Measurements from ENCODE around the gene DIP2A. TPM values are rescaled to one million over a fixed set of nuclear protein-coding genes. Genes with fewer than 3 reads are reported as not detected.

The DIP2A gene
- total and polyA plus RNA-seq, 9 donors = 20.5 to 40.3 (median 32.0) TPM

GRCh38 chr21:46416551-46416950, 42.1 kb upstream of the DIP2A start:
- no peak overlapping the region for H3K4me3 ChIP-seq
- no peaks in the 10 kb centered on the region for H3K36me3 ChIP-seq
- no peaks in the 10 kb centered on the region for H3K9me3 ChIP-seq
- TF ChIP-seq, protein P1, sequence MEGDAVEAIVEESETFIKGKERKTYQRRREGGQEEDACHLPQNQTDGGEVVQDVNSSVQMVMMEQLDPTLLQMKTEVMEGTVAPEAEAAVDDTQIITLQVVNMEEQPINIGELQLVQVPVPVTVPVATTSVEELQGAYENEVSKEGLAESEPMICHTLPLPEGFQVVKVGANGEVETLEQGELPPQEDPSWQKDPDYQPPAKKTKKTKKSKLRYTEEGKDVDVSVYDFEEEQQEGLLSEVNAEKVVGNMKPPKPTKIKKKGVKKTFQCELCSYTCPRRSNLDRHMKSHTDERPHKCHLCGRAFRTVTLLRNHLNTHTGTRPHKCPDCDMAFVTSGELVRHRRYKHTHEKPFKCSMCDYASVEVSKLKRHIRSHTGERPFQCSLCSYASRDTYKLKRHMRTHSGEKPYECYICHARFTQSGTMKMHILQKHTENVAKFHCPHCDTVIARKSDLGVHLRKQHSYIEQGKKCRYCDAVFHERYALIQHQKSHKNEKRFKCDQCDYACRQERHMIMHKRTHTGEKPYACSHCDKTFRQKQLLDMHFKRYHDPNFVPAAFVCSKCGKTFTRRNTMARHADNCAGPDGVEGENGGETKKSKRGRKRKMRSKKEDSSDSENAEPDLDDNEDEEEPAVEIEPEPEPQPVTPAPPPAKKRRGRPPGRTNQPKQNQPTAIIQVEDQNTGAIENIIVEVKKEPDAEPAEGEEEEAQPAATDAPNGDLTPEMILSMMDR (IDR thresholded peaks at IDR 0.05) = no peak
- TF ChIP-seq POLR2A (IDR thresholded peaks at IDR 0.05) (no peak), EP300 (IDR thresholded peaks at IDR 0.05) (no peak)
- H3K4me1 ChIP-seq (ENCODE audit: insufficient read depth) = no peaks in the 10 kb centered on the region
- DNase-seq = no peak
- 89 to 94% (median 92%) methylated on average over 20 of the region's 20 CpGs for WGBS, 3 donors
- no peak overlapping the region for H3K27ac ChIP-seq
- intact Hi-C loops (cut with DNase I) = loop anchor here in 1 of 4 donors (10.0 kb wide), 1 partner anchor 62 kb away; no protein-coding TSS in a partner anchor
- H3K27me3 ChIP-seq = no peaks in the 10 kb centered on the region

DNA sequence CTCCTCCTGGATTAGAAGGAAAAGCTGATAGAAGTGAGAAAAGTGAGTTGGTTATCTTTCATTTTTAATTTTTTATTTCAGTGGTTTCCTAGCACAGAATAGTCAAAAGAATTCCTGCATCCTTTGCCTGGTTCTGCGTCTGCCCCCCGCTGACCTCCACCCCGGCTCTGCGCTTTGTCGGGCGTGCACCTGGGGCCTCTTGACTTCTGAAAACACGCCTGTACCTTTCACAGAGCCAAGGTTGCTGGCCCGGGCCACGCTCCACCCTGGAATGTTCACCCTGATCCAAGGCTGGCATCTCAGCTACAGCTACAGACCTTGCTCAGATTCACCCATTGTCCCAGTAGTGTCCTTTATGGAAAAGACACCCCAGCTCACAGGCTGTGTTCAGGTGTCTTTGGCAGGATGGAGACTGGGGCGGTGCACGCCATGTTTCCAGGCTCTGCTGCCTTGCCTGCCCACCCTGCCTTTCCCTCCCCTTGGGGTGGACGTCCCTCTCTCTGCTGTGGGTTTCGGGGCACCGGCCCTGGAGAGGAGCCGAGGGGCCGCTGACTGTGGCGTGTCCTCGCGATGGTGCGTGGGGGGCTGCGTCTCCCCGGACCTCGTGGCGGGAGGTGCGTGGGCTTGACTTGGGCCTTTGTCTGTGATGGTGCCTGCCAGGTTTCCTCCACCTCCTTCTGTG, 40.3 kb upstream of the DIP2A start:
- intact Hi-C loops (cut with DNase I) = loop anchor here in 1 of 4 donors (10.0 kb wide), 1 partner anchor 64 kb away; no protein-coding TSS in a partner anchor
- DNase-seq = no peak
- no peak for TF ChIP-seq POLR2A (IDR thresholded peaks at IDR 0.05)
- TF ChIP-seq, protein P1 (IDR thresholded peaks at IDR 0.05) = no peak
- no peak for TF ChIP-seq EP300 (IDR thresholded peaks at IDR 0.05)
- no peak overlapping the region for H3K27ac ChIP-seq
- H3K4me1 ChIP-seq (ENCODE audit: insufficient read depth) = no peaks in the 10 kb centered on the region
- H3K9me3 ChIP-seq = no peaks in the 10 kb centered on the region
- no peak overlapping the region for H3K4me3 ChIP-seq
- 87 to 90% (median 89%) methylated on average over 21 to 25 of the region's 25 CpGs for WGBS, 3 donors
- H3K36me3 ChIP-seq = no peaks in the 10 kb centered on the region
- H3K27me3 ChIP-seq = no peaks in the 10 kb centered on the region

DNA sequence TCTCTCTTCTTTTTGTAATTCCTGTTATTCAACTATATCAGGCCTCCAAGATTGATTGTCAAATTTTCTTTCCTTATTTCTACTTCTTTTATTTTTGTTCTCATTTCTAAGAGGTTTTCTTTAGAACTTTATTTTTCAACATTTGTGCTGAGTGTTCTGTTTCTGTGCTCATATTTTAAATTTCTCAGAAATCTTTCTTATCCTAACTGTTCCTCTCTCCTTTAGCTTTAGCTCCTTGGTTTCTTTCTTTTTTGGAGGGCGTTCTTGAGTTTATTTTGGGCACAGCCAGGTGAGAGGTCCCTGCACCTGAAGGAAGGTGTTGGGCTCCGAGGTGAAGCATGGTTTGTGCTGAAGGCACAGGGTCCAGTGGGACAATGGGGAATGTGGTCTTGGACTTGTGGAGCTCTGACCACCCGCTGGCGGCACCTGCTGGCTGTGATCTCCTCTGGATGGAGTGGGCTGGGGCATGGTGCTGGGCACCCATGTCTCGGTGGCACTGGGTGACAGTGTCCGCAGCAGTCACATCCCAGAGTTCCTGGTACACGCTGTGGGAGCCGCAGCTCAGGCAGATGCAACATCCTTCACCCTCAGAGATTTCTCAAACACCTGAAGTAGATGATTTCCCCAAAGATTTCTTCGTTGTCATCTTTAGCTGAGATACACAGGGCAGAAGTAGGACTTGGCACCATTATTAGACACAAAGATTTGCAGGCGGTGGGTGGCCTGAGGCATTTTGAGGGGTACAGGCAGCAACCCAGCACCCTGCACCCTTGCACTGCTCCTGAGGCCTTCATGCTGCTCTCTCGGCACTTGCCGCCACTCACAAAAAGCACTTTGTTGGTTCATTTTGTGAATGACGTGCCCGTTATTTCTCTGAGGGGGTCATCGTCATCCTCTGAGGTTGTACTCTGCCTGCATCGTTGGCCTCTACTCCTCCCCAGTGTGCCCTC, 38.2 kb upstream of the DIP2A start:
- intact Hi-C loops (cut with DNase I) = no loop called here
- Histone ChIP-seq H3K36me3 (no peaks in the 10 kb centered on the region), H3K9me3 (no peaks in the 10 kb centered on the region), H3K4me3 (no peak overlapping the region), H3K4me1 (ENCODE audit: insufficient read depth) (no peaks in the 10 kb centered on the region), H3K27me3 (no peaks in the 10 kb centered on the region), H3K27ac (no peak overlapping the region)
- TF ChIP-seq POLR2A (IDR thresholded peaks at IDR 0.05) (no peak), EP300 (IDR thresholded peaks at IDR 0.05) (no peak)
- TF ChIP-seq, protein P1 (IDR thresholded peaks at IDR 0.05) = no peak
- DNase-seq = no peak
- WGBS, 3 donors = 88 to 93% (median 93%) methylated on average over 16 of the region's 16 CpGs

DNA sequence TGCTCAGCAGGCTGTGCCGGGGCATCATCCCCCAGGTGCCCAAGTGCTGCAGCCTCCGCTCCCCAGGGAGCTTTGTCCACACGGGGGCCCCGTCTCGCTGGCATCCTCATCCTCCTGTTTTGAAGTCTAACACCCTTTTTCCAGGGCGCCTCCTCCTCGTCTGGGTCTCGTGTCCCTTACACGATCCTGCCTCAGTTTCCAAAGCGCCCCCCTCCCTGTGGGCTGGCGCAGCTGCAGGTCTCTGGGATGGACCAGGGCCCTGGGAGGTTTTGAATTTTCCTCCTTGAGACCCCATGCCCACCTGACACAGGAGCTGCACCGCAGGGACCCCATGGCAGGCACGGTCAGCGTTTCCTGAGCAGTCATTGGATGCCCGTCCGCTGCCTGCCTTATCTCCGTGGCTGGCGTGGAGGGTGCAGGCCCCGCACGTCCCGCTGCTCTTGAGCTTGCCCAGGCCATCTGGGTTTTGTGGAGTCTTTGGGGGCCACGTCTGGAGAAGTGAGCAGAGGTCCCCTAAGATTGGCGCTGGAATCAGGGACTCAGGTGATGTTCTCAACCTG, 37.4 kb upstream of the DIP2A start:
- TF ChIP-seq POLR2A (IDR thresholded peaks at IDR 0.05) (no peak), EP300 (IDR thresholded peaks at IDR 0.05) (no peak)
- TF ChIP-seq, protein P1 (IDR thresholded peaks at IDR 0.05) = no peak
- no peaks in the 10 kb centered on the region for H3K9me3 ChIP-seq
- no peak overlapping the region for H3K27ac ChIP-seq
- H3K4me1 ChIP-seq (ENCODE audit: insufficient read depth) = no peaks in the 10 kb centered on the region
- WGBS, 3 donors = 92 to 95% (median 93%) methylated on average over 23 of the region's 23 CpGs
- no peaks in the 10 kb centered on the region for H3K27me3 ChIP-seq
- H3K36me3 ChIP-seq = no peaks in the 10 kb centered on the region
- DNase-seq = no peak
- H3K4me3 ChIP-seq = no peak overlapping the region
- intact Hi-C loops (cut with DNase I) = no loop called here

Measured in ovary (tissue), 9 donors.